H1 (cell line): ENCODE data around the gene NTRK1. TPM values are rescaled to one million over a fixed set of nuclear protein-coding genes. Genes with fewer than 3 reads are reported as not detected.

Experiments used
- CTCF ChIA-PET: fragments of 300-600 bp; sonication (Branson Sonifier 250); formaldehyde crosslinking; loops from one replicate; lab custom pipeline; 2021; ENCODE audit not compliant: partially characterized antibody; lab: Charles Lee
- POLR2A ChIA-PET: fragments of 300-600 bp; sonication (Branson Sonifier 250); formaldehyde crosslinking; loops from one replicate; lab custom pipeline; 2021; ENCODE audit warnings: inconsistent platforms; ENCODE audit not compliant: partially characterized antibody; lab: Charles Lee
- DNase-seq, 2 experiments: peaks; one replicate each; pipeline versions ENCODE4 v3.0.0 to v3.0.0-alpha.2; 2010 to 2022; ENCODE audit warnings: low spot score in 2 of 2, low read depth in 1 of 2, mixed read lengths in 1 of 2
- FAIRE-seq: peaks from 2 replicates; lab custom pipeline; 2011; peaks lifted over from hg19 to GRCh38; lab: Jason Lieb, UNC
- H2AFZ ChIP-seq: 2 replicates; pipeline ENCODE4 v1.8.1; 2012; ENCODE audit warnings: low read length, inconsistent platforms
- H2AK5ac ChIP-seq: 2 replicates; pipeline ENCODE4 v1.6.1; 2013; ENCODE audit warnings: low read depth, low read length
- H2BK120ac ChIP-seq: replicated peaks from 2 replicates; pipeline ENCODE3; 2013; ENCODE audit warnings: low read depth, low read length, inconsistent platforms
- H2BK12ac ChIP-seq: 2 replicates; pipeline ENCODE4 v1.6.1; 2013; ENCODE audit warnings: low read depth, low read length
- H2BK15ac ChIP-seq: 2 replicates; pipeline ENCODE4 v1.6.1; 2013; ENCODE audit warnings: low read length
- H2BK20ac ChIP-seq: 2 replicates; pipeline ENCODE4 v1.6.1; 2013; ENCODE audit warnings: low read length
- H2BK5ac ChIP-seq: 2 replicates; pipeline ENCODE4 v1.6.1; 2013; ENCODE audit warnings: low read depth, low read length
- H3K14ac ChIP-seq: 2 replicates; pipeline ENCODE4 v1.6.1; 2013; ENCODE audit warnings: inconsistent platforms; ENCODE audit not compliant: insufficient read length
- H3K18ac ChIP-seq: 2 replicates; pipeline ENCODE4 v1.6.1; 2013; ENCODE audit warnings: low read length; ENCODE audit errors: extremely low read depth
- H3K23ac ChIP-seq: 2 replicates; pipeline ENCODE4 v1.6.1; 2013; ENCODE audit warnings: inconsistent platforms; ENCODE audit not compliant: insufficient read length
- H3K23me2 ChIP-seq: 2 replicates; pipeline ENCODE4 v1.6.1; 2013; ENCODE audit warnings: low read depth, low read length
- H3K27ac ChIP-seq: 2 replicates; pipeline ENCODE4 v1.6.1; 2011; ENCODE audit warnings: low read depth, low read length, inconsistent platforms
- H3K27me3 ChIP-seq, 4 experiments: replicated peaks in 1 of 4; 1 replicate in 1 of 4; 2 replicates in 3 of 4; pipeline versions ENCODE4 v1.6.1 to v1.8.1; 2011 to 2013; ENCODE audit warnings: low read length in 3 of 4, mild to moderate bottlenecking in 3 of 4, inconsistent platforms in 2 of 4, mixed read lengths in 2 of 4, moderate library complexity in 1 of 4; ENCODE audit not compliant: control insufficient read depth in 3 of 4, insufficient read depth in 3 of 4; ENCODE audit errors: extremely low read depth in 1 of 4
- H3K36me3 ChIP-seq, 4 experiments: 2 replicates each; pipeline versions ENCODE4 v1.6.1 to v1.8.1; 2011 to 2013; ENCODE audit warnings: mild to moderate bottlenecking in 4 of 4, low read length in 3 of 4, moderate library complexity in 2 of 4, control low read depth in 1 of 4, inconsistent platforms in 1 of 4; ENCODE audit not compliant: insufficient read depth in 4 of 4, control insufficient read depth in 2 of 4
- H3K4ac ChIP-seq: replicated peaks from 2 replicates; pipeline ENCODE3; 2013; ENCODE audit warnings: low read length, low read depth, mixed read lengths, inconsistent platforms; ENCODE audit not compliant: insufficient read length
- H3K4me1 ChIP-seq, 4 experiments: replicated peaks in 1 of 4; 1 replicate in 1 of 4; 2 replicates in 3 of 4; pipeline versions ENCODE4 v1.6.1 to v1.8.1; 2011 to 2013; ENCODE audit warnings: low read length in 3 of 4, inconsistent platforms in 2 of 4, mixed read lengths in 1 of 4; ENCODE audit not compliant: insufficient read depth in 4 of 4, control insufficient read depth in 3 of 4
- H3K4me2 ChIP-seq, 2 experiments: 2 replicates each; pipeline versions ENCODE4 v1.6.1 to v1.8.1; 2011 to 2013; ENCODE audit warnings: low read depth in 2 of 2, low read length in 2 of 2, control low read depth in 1 of 2, inconsistent platforms in 1 of 2, mild to moderate bottlenecking in 1 of 2; ENCODE audit not compliant: insufficient read depth in 1 of 2
- H3K4me3 ChIP-seq, 4 experiments: fragments of 200-600, 300-600 bp in 1 of 4; sonication (generic), shearing (Covaris generic), sonication (Bioruptor Twin) in 1 of 4; 2 replicates each; pipeline versions ENCODE4 v1.5.1 to v1.8.1; 2011 to 2016; ENCODE audit warnings: low read length in 4 of 4, low read depth in 3 of 4, control low read depth in 2 of 4, inconsistent platforms in 2 of 4, mild to moderate bottlenecking in 2 of 4, mixed read lengths in 1 of 4, moderate library complexity in 1 of 4; ENCODE audit not compliant: insufficient read depth in 2 of 4; ENCODE audit errors: extremely low read depth in 1 of 4
- H3K56ac ChIP-seq: replicated peaks from 2 replicates; pipeline ENCODE3; 2013; ENCODE audit warnings: low read depth, mild to moderate bottlenecking, mixed read lengths, low read length, inconsistent platforms; ENCODE audit not compliant: insufficient read length
- H3K79me1 ChIP-seq: 2 replicates; pipeline ENCODE4 v1.6.1; 2013; ENCODE audit warnings: low read depth, low read length, control low read depth
- H3K79me2 ChIP-seq, 2 experiments: 2 replicates each; pipeline versions ENCODE4 v1.6.1 to v1.8.1; 2012 to 2013; ENCODE audit warnings: low read length in 2 of 2, mild to moderate bottlenecking in 2 of 2, inconsistent platforms in 1 of 2; ENCODE audit not compliant: insufficient read depth in 2 of 2, control insufficient read depth in 1 of 2
- H3K9ac ChIP-seq, 4 experiments: replicated peaks in 1 of 4; 1 replicate in 1 of 4; 2 replicates in 3 of 4; pipeline versions ENCODE4 v1.6.1 to v1.8.1; 2011 to 2013; ENCODE audit warnings: low read depth in 3 of 4, low read length in 3 of 4, control low read depth in 2 of 4, mild to moderate bottlenecking in 2 of 4, moderate library complexity in 2 of 4, inconsistent platforms in 1 of 4; ENCODE audit errors: extremely low read depth in 1 of 4
- H3K9me3 ChIP-seq, 2 experiments: 2 replicates each; pipeline versions ENCODE4 v1.6.1 to v1.8.1; 2012 to 2013; ENCODE audit warnings: mild to moderate bottlenecking in 2 of 2, moderate library complexity in 2 of 2, control low read depth in 1 of 2, inconsistent platforms in 1 of 2, low read depth in 1 of 2, low read length in 1 of 2, mixed read lengths in 1 of 2; ENCODE audit not compliant: insufficient read depth in 2 of 2
- H4K20me1 ChIP-seq, 2 experiments: replicated peaks in 1 of 2; 2 replicates each; pipeline versions ENCODE3 to v1.8.1; 2011 to 2013; ENCODE audit warnings: inconsistent platforms in 2 of 2, low read length in 2 of 2, mild to moderate bottlenecking in 1 of 2; ENCODE audit not compliant: insufficient read depth in 2 of 2, control insufficient read depth in 1 of 2
- H4K5ac ChIP-seq: 2 replicates; pipeline ENCODE4 v1.6.1; 2013; ENCODE audit warnings: low read length, low read depth, mixed read lengths, inconsistent platforms; ENCODE audit not compliant: insufficient read length
- H4K8ac ChIP-seq: 2 replicates; pipeline ENCODE4 v1.8.0; 2013; ENCODE audit warnings: mild to moderate bottlenecking, moderate library complexity, low read length, inconsistent platforms; ENCODE audit not compliant: insufficient read depth; ENCODE audit errors: extremely low read depth
- H4K91ac ChIP-seq: replicated peaks from 2 replicates; pipeline ENCODE3; 2013; ENCODE audit warnings: low read length, mixed read lengths, inconsistent platforms; ENCODE audit not compliant: insufficient read length
- CBX8 ChIP-seq: fragments of 300-800, 300-1000 bp; sonication (generic); IDR thresholded peaks from 2 replicates; pipeline ENCODE4 v1.7.1; 2016; ENCODE audit warnings: low read depth, low read length, borderline replicate concordance
- CEBPB ChIP-seq: IDR thresholded peaks from 2 replicates; pipeline ENCODE4 v1.6.1; 2012; ENCODE audit warnings: low read depth, low read length
- EP300 ChIP-seq, 2 experiments: IDR thresholded peaks; 1 replicate in 1 of 2; 2 replicates in 1 of 2; pipeline ENCODE4 v1.6.1; 2011 to 2012; ENCODE audit warnings: low read depth in 2 of 2, low read length in 2 of 2, mild to moderate bottlenecking in 2 of 2, borderline replicate concordance in 1 of 2, inconsistent platforms in 1 of 2, moderate library complexity in 1 of 2
- KDM1A ChIP-seq: fragments of 200-600, 300-600 bp; sonication (generic); IDR thresholded peaks from 2 replicates; pipeline ENCODE4 v1.7.1; 2016; ENCODE audit warnings: mild to moderate bottlenecking, low read length, borderline replicate concordance
- KDM5A ChIP-seq: fragments of 200-600 bp; IDR thresholded peaks from 2 replicates; pipeline ENCODE4 v1.7.1; 2012; ENCODE audit warnings: mild to moderate bottlenecking, low read length, inconsistent platforms, mixed read lengths
- MAFK ChIP-seq: IDR thresholded peaks from 2 replicates; pipeline ENCODE4 v1.6.1; 2012; ENCODE audit warnings: low read depth, mild to moderate bottlenecking, improper control_type of control experiment, low read length
- PHF8 ChIP-seq: fragments of 200-600 bp; sonication (generic); conservative IDR thresholded peaks from 2 replicates; pipeline ENCODE4 v1.7.1; 2012; ENCODE audit warnings: low read depth, mild to moderate bottlenecking, inconsistent platforms, low read length, moderate library complexity
- RXRA ChIP-seq: IDR thresholded peaks from 2 replicates; pipeline ENCODE4 v1.6.1; 2011; ENCODE audit warnings: low read depth, mild to moderate bottlenecking, low read length, moderate library complexity; ENCODE audit not compliant: insufficient read depth
- SRF ChIP-seq: IDR thresholded peaks from 2 replicates; pipeline ENCODE4 v1.6.1; 2011; ENCODE audit warnings: mild to moderate bottlenecking, low read depth, low read length, moderate library complexity
- SUZ12 ChIP-seq: fragments of 200-600 bp; sonication (generic); IDR thresholded peaks from 2 replicates; pipeline ENCODE4 v1.6.1; 2012; ENCODE audit warnings: mild to moderate bottlenecking, inconsistent platforms, low read length, moderate library complexity, mixed read lengths
- TBP ChIP-seq: IDR thresholded peaks from 2 replicates; pipeline ENCODE4 v1.6.1; 2011; ENCODE audit warnings: low read depth, low read length, improper control_type of control experiment
- TEAD4 ChIP-seq: IDR thresholded peaks from 2 replicates; pipeline ENCODE4 v1.6.1; 2012; ENCODE audit warnings: low read depth, low read length, inconsistent platforms, mixed read lengths
- WGBS, 2 experiments: shearing (Covaris generic) in 1 of 2; methylation state at CpG; one replicate each; pipeline versions ENCODE4 v1.1.6 to v1.1.7; 2013 to 2015; ENCODE audit warnings: low lambda C conversion rate in 2 of 2, mixed read lengths in 2 of 2, inconsistent platforms in 1 of 2, low coverage in 1 of 2, missing lambda C conversion rate in 1 of 2; ENCODE audit not compliant: insufficient replicate concordance in 2 of 2, insufficient coverage in 1 of 2, insufficient read length in 1 of 2; ENCODE audit errors: extremely low coverage in 1 of 2, missing lambda C conversion rate in 1 of 2; 5-methylcytosine and 5-hydroxymethylcytosine counted together
- polyA plus RNA-seq, 7 experiments: library from polyadenylated mRNA; depleted of rRNA in 3 of 7; stranded (reverse) in 5 of 7; unstranded in 2 of 7; fragments of >200 nt in 5 of 7; fragments of 200-250 nt in 2 of 7; gene quantifications; 1 replicate in 5 of 7; 2 replicates in 1 of 7; 4 replicates in 1 of 7; pipeline versions ENCODE4 v1.2.1 to v1.2.3, GENCODE V29; 2011 to 2013; ENCODE audit warnings: missing spikeins in 2 of 7, mixed read lengths in 2 of 7
- total RNA-seq: library from RNA; stranded (reverse); fragmentation: NEBNext Ultra II Directional; extraction: Animal tissue kit (Norgen Biotek cat#: 25700); gene quantifications from 2 replicates; pipeline ENCODE4 v1.2.1, GENCODE V29; 2021
- TF ChIP-seq, protein P1 (sequence below): IDR thresholded peaks from 2 replicates; pipeline ENCODE4 v1.6.1; 2011; ENCODE audit warnings: low read length, improper control_type of control experiment

The NTRK1 gene
- total and polyA plus RNA-seq, 2 of the 8 experiments (the other 6 are each of a cell fraction or from before 2014, with no cell fraction given), result 0.12 to 0.24 TPM

DNA sequence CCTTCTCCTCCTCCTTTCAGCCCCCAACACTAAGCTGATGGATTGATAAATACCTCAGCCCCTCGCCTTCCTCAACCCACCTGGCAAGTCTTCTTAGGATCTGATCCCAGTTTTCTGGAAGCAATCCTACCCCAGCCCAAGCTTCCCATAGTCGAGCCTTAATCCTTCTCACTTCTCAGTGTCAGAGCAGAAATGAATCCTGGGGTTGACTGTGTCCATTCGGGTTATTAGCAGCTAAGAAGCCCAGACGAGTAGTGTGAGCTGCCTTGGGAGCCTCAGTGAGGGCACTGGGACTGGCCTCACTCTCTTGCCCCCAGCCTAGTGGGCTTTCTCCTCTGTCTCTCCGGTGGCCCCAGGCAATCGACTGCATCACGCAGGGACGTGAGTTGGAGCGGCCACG is 20.4 kb downstream of the NTRK1 start:
- no peak overlapping the region for H2BK15ac ChIP-seq
- H3K23me2 ChIP-seq, result 0 out of 2 replicates have a peak, but pooled peaks cover 2% of the 10 kb centered on the region
- H3K36me3 ChIP-seq, result no peaks in the 10 kb centered on the region
- H3K23ac ChIP-seq, result no peak overlapping the region
- no peak overlapping the region for H3K4ac ChIP-seq
- no peaks in the 10 kb centered on the region for H3K79me2 ChIP-seq
- no peaks in the 10 kb centered on the region for H3K79me1 ChIP-seq
- no peak overlapping the region for H2BK20ac ChIP-seq
- H3K9ac ChIP-seq, result no peak overlapping the region
- no peak overlapping the region for H3K4me3 ChIP-seq
- no peak overlapping the region for H3K4me2 ChIP-seq
- H3K18ac ChIP-seq, result no peak overlapping the region
- FAIRE-seq (no peak), DNase-seq (no peak)
- no peak overlapping the region for H3K14ac ChIP-seq
- no peak overlapping the region for H2AK5ac ChIP-seq
- H4K8ac ChIP-seq, result no peak overlapping the region
- 83% methylated on average over 10 of the region's 10 CpGs; no CpG with 5 or more reads in 1 of the 2 experiments for WGBS, 2 experiments
- peaks cover 0 to 3% of the 10 kb centered on the region in 2 experiments for H4K20me1 ChIP-seq
- no peak overlapping the region for H4K91ac ChIP-seq
- peaks cover 0 to 34% (median 25%) of the 10 kb centered on the region in 4 experiments; a peak in 6 of 7 replicates for H3K27me3 ChIP-seq
- no peak overlapping the region for H3K27ac ChIP-seq
- no peak overlapping the region for H2BK120ac ChIP-seq
- H3K9me3 ChIP-seq, result no peaks in the 10 kb centered on the region
- H3K4me1 ChIP-seq, result peaks cover 3 to 22% (median 8%) of the 10 kb centered on the region in 4 experiments
- CTCF ChIA-PET, result interaction anchor here (0.6 to 31.4 kb wide), 15 partner anchors 8 to 257 kb away, joined by 3 to 719 read pairs (median 4); partner anchors contain the start of genes INSRR, LRRC71, NTRK1 and PEAR1
- no peak overlapping the region for H2AFZ ChIP-seq
- H4K5ac ChIP-seq, result no peak overlapping the region
- POLR2A ChIA-PET, result interaction anchor here (1.1 to 1.7 kb wide), 2 partner anchors 8 to 140 kb away, joined by 4 to 5 read pairs; partner anchors contain the start of gene MRPL24
- no peak overlapping the region for H2BK5ac ChIP-seq
- no peak overlapping the region for H3K56ac ChIP-seq
- no peak overlapping the region; the same call in 1 of the 2 replicates for H2BK12ac ChIP-seq
- TF ChIP-seq SRF (no peak), MAFK (no peak), TEAD4 (no peak), CBX8 (no peak), RXRA (no peak), SUZ12 (no peak), TBP (no peak), KDM5A (no peak), CEBPB (no peak), PHF8 (no peak), KDM1A (no peak), EP300 (IDR thresholded peaks at IDR 0.05; ENCODE audit: borderline replicate concordance in 1 of 2, low read depth in 2 of 2, low read length in 2 of 2) (no peak)
- TF ChIP-seq, protein P1, sequence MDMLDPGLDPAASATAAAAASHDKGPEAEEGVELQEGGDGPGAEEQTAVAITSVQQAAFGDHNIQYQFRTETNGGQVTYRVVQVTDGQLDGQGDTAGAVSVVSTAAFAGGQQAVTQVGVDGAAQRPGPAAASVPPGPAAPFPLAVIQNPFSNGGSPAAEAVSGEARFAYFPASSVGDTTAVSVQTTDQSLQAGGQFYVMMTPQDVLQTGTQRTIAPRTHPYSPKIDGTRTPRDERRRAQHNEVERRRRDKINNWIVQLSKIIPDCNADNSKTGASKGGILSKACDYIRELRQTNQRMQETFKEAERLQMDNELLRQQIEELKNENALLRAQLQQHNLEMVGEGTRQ, result no peak
